Natural killer cell (primary cell): ENCODE measurements around the gene GINS1. TPM values are rescaled to one million over a fixed set of nuclear protein-coding genes. Genes with fewer than 3 reads are reported as not detected.

Source experiments
- ATAC-seq, 3 donors: fragments of 150-1000 bp in 2 of 3; fragments of 200-7000 bp in 1 of 3; cut with Tn5 transposase; 1 replicate in 1 of 3; 2 replicates in 2 of 3; pipeline ENCODE4 v1.10.0; 2021; ENCODE audit warnings: mild to moderate bottlenecking in 2 of 3, moderate library complexity in 2 of 3
- DNase-seq, 2 donors: peaks; one replicate each; pipeline versions ENCODE4 v3.0.0 to v3.0.0-alpha.2; 2013 to 2021; ENCODE audit warnings: mixed read lengths in 1 of 2
- H3K27ac ChIP-seq: one replicate; pipeline ENCODE4 v1.5.1; 2013; ENCODE audit warnings: mild to moderate bottlenecking, low read length
- H3K27me3 ChIP-seq: one replicate; pipeline ENCODE4 v1.6.1; 2013; ENCODE audit warnings: low read length; ENCODE audit not compliant: control insufficient read depth, insufficient read depth
- H3K36me3 ChIP-seq: one replicate; pipeline ENCODE4 v1.6.1; 2013; ENCODE audit warnings: low read length; ENCODE audit not compliant: control insufficient read depth, insufficient read depth
- H3K4me1 ChIP-seq: one replicate; pipeline ENCODE4 v1.6.1; 2013; ENCODE audit warnings: low read length; ENCODE audit not compliant: control insufficient read depth, insufficient read depth
- H3K4me3 ChIP-seq: one replicate; pipeline ENCODE4 v1.5.1; 2013; ENCODE audit warnings: low read length
- H3K9me3 ChIP-seq: one replicate; pipeline ENCODE4 v1.6.1; 2013; ENCODE audit warnings: low read length; ENCODE audit not compliant: control insufficient read depth, insufficient read depth
- H3K27ac Mint-ChIP-seq, 2 donors: one replicate each; pipeline ENCODE4 v1.8.0; 2022; ENCODE audit warnings: mild to moderate bottlenecking in 2 of 2, mixed read lengths in 2 of 2, moderate library complexity in 1 of 2
- H3K27me3 Mint-ChIP-seq, 2 donors: one replicate each; pipeline ENCODE4 v1.8.0; 2022; ENCODE audit warnings: low read depth in 2 of 2, mixed read lengths in 2 of 2
- H3K36me3 Mint-ChIP-seq: one replicate; pipeline ENCODE4 v1.8.0; 2022; ENCODE audit warnings: mixed read lengths
- H3K4me1 Mint-ChIP-seq, 2 donors: one replicate each; pipeline ENCODE4 v1.8.0; 2022; ENCODE audit warnings: mixed read lengths in 2 of 2
- H3K4me3 Mint-ChIP-seq: one replicate; pipeline ENCODE4 v1.8.0; 2022; ENCODE audit warnings: mild to moderate bottlenecking, moderate library complexity, mixed read lengths
- H3K9me3 Mint-ChIP-seq, 2 donors: one replicate each; pipeline ENCODE4 v1.8.0; 2022; ENCODE audit warnings: mixed read lengths in 2 of 2
- CTCF ChIP-seq: fragments of 200-600 bp; IDR thresholded peaks from one replicate; pipeline ENCODE4 v1.8.0; 2022; ENCODE audit warnings: antibody characterized with exemption
- WGBS: methylation state at CpG from one replicate; pipeline ENCODE4 v1.1.7; 2013; ENCODE audit warnings: missing lambda C conversion rate; ENCODE audit not compliant: insufficient coverage; 5-methylcytosine and 5-hydroxymethylcytosine counted together
- intact Hi-C: fragments of 100-400 bp; cut with micrococcal nuclease; formaldehyde crosslinking; loops from one replicate; pipeline ENCODE4 v1.14.2; 2022
- total RNA-seq, 4 donors: library from RNA; stranded (reverse); fragments of 120-200 nt in 1 of 4; gene quantifications; one replicate each; pipeline versions ENCODE4 v1.2.3 to v1.2.4, GENCODE V29; 2013 to 2022

The GINS1 gene
- total RNA-seq, 3 donors from 2014 or later (not counting 1 experiment from before 2014, with no cell fraction given), result 1.3 to 1.5 (median 1.4) TPM

GRCh38 chr20:25479638-25480037, 72.2 kb downstream of the GINS1 start:
- no peak for TF ChIP-seq CTCF
- Mint-ChIP-seq H3K4me3 (no peak overlapping the region), H3K36me3 (no peaks in the 10 kb centered on the region), H3K9me3 (no peaks in the 10 kb centered on the region), H3K4me1 (peaks cover 3 to 6% of the 10 kb centered on the region in 2 donors), H3K27me3 (peaks cover 0 to 15% of the 10 kb centered on the region in 2 donors), H3K27ac (no peak overlapping the region)
- 88% methylated on average over 5 of the region's 5 CpGs for whole genome bisulfite sequencing
- Histone ChIP-seq H3K27me3 (no peaks in the 10 kb centered on the region), H3K4me1 (no peaks in the 10 kb centered on the region), H3K27ac (no peak overlapping the region), H3K4me3 (no peak overlapping the region), H3K36me3 (no peaks in the 10 kb centered on the region), H3K9me3 (no peaks in the 10 kb centered on the region)
- intact Hi-C loops, result no loop called here
- DNase-seq (no peak), ATAC-seq (no peak)

- H3K36me3 ChIP-seq, result no peaks in the 10 kb centered on the region
- H3K27me3 ChIP-seq, result no peaks in the 10 kb centered on the region
- Mint-ChIP-seq H3K27ac (no peak overlapping the region), H3K27me3 (peaks cover 0 to 18% of the 10 kb centered on the region in 2 donors), H3K4me1 (peaks cover 8 to 11% of the 10 kb centered on the region in 2 donors), H3K36me3 (no peaks in the 10 kb centered on the region), H3K4me3 (no peak overlapping the region), H3K9me3 (no peaks in the 10 kb centered on the region)
- no peaks in the 10 kb centered on the region for H3K4me1 ChIP-seq
- ATAC-seq (no peak), DNase-seq (no peak)
- no peaks in the 10 kb centered on the region for H3K9me3 ChIP-seq
- TF ChIP-seq CTCF, result no peak
- no peak overlapping the region for H3K27ac ChIP-seq
- WGBS, result 94% methylated on average over 7 of the region's 7 CpGs
- no peak overlapping the region for H3K4me3 ChIP-seq
- intact Hi-C loops, result no loop called here
Observed at GRCh38 chr20:25480156-25480555, 72.7 kb downstream of the GINS1 start.

- Histone ChIP-seq H3K27me3 (no peaks in the 10 kb centered on the region), H3K36me3 (no peaks in the 10 kb centered on the region), H3K4me3 (no peak overlapping the region), H3K27ac (no peak overlapping the region), H3K9me3 (no peaks in the 10 kb centered on the region), H3K4me1 (no peaks in the 10 kb centered on the region)
- intact Hi-C loops, result no loop called here
- DNase-seq, result no peak
- no peak for ATAC-seq
- no peak overlapping the region for H3K27ac Mint-ChIP-seq
- 91% methylated on average over 9 of the region's 9 CpGs for WGBS
- H3K9me3 Mint-ChIP-seq, result no peaks in the 10 kb centered on the region
- no peaks in the 10 kb centered on the region for H3K36me3 Mint-ChIP-seq
- no peak for TF ChIP-seq CTCF
- H3K4me1 Mint-ChIP-seq, result peaks cover 9 to 11% of the 10 kb centered on the region in 2 donors
- peaks cover 0 to 18% of the 10 kb centered on the region in 2 donors for H3K27me3 Mint-ChIP-seq
- H3K4me3 Mint-ChIP-seq, result no peak overlapping the region
Observed at GRCh38 chr20:25480797-25481196, 73.3 kb downstream of the GINS1 start.

GRCh38 chr20:25481235-25481917, 73.9 kb downstream of the GINS1 start:
- Mint-ChIP-seq H3K4me1 (peaks cover 12 to 14% of the 10 kb centered on the region in 2 donors), H3K36me3 (no peaks in the 10 kb centered on the region), H3K27ac (no peak overlapping the region), H3K9me3 (no peaks in the 10 kb centered on the region), H3K4me3 (no peak overlapping the region), H3K27me3 (peaks cover 2 to 22% of the 10 kb centered on the region in 2 donors)
- no peak overlapping the region for H3K27ac ChIP-seq
- no peak for DNase-seq
- H3K9me3 ChIP-seq, result no peaks in the 10 kb centered on the region
- no peaks in the 10 kb centered on the region for H3K36me3 ChIP-seq
- no peak for TF ChIP-seq CTCF
- WGBS, result 90% methylated on average over 11 of the region's 11 CpGs
- no peaks in the 10 kb centered on the region for H3K4me1 ChIP-seq
- H3K27me3 ChIP-seq, result no peaks in the 10 kb centered on the region
- ATAC-seq, result no peak
- intact Hi-C loops, result no loop called here
- H3K4me3 ChIP-seq, result no peak overlapping the region
